ENCODE data around the gene SCARF2. TPM values are rescaled to one million over a fixed set of nuclear protein-coding genes. Genes with fewer than 3 reads are reported as not detected.

The SCARF2 gene
- total RNA-seq, 1 donor from 2014 or later: 8.1 TPM

GRCh38 chr22:20434773-20435172 lies 2.9 kb downstream of the SCARF2 start:
- H3K9me3 Mint-ChIP-seq (ENCODE audit: unreplicated experiment): no peaks in the 10 kb centered on the region
- no peak for DNase-seq (ENCODE audit: low spot score)
- peaks cover 49% of the 10 kb centered on the region for H3K27me3 Mint-ChIP-seq (ENCODE audit: unreplicated experiment)
- peak overlapping the region; percentile 22 for H3K4me3 Mint-ChIP-seq (ENCODE audit: unreplicated experiment)
- no peak for TF ChIP-seq CTCF (IDR thresholded peaks at IDR 0.05; ENCODE audit: unreplicated experiment)
- H3K4me1 Mint-ChIP-seq (ENCODE audit: unreplicated experiment): peaks cover 11% of the 10 kb centered on the region
- peaks cover 7% of the 10 kb centered on the region for H3K36me3 Mint-ChIP-seq (ENCODE audit: low read depth, unreplicated experiment)
- peak overlapping the region; percentile 32 for H3K27ac Mint-ChIP-seq (ENCODE audit: unreplicated experiment)

GRCh38 chr22:20434264-20434751 lies 3.3 kb downstream of the SCARF2 start:
- Mint-ChIP-seq H3K9me3 (ENCODE audit: unreplicated experiment) (no peaks in the 10 kb centered on the region), H3K4me3 (ENCODE audit: unreplicated experiment) (no peak overlapping the region), H3K36me3 (ENCODE audit: low read depth, unreplicated experiment) (peaks cover 7% of the 10 kb centered on the region), H3K4me1 (ENCODE audit: unreplicated experiment) (peaks cover 8% of the 10 kb centered on the region), H3K27me3 (ENCODE audit: unreplicated experiment) (peaks cover 45% of the 10 kb centered on the region), H3K27ac (ENCODE audit: unreplicated experiment) (no peak overlapping the region)
- no peak for DNase-seq (ENCODE audit: low spot score)
- TF ChIP-seq CTCF (IDR thresholded peaks at IDR 0.05; ENCODE audit: unreplicated experiment): no peak

GRCh38 chr22:20433686-20434241 lies 3.9 kb downstream of the SCARF2 start:
- Mint-ChIP-seq H3K27ac (ENCODE audit: unreplicated experiment) (no peak overlapping the region), H3K27me3 (ENCODE audit: unreplicated experiment) (peaks cover 46% of the 10 kb centered on the region), H3K4me3 (ENCODE audit: unreplicated experiment) (no peak overlapping the region), H3K4me1 (ENCODE audit: unreplicated experiment) (peaks cover 8% of the 10 kb centered on the region), H3K36me3 (ENCODE audit: low read depth, unreplicated experiment) (peaks cover 7% of the 10 kb centered on the region), H3K9me3 (ENCODE audit: unreplicated experiment) (no peaks in the 10 kb centered on the region)
- no peak for DNase-seq (ENCODE audit: low spot score)
- no peak for TF ChIP-seq CTCF (IDR thresholded peaks at IDR 0.05; ENCODE audit: unreplicated experiment)

- DNase-seq (ENCODE audit: low spot score): no peak
Observed at GRCh38 chr22:20433191-20433590, 4.4 kb downstream of the SCARF2 start.

More at GRCh38 chr22:20433191-20433590, 4.4 kb downstream of the SCARF2 start:
- Mint-ChIP-seq H3K4me3 (ENCODE audit: unreplicated experiment) (no peak overlapping the region), H3K9me3 (ENCODE audit: unreplicated experiment) (no peaks in the 10 kb centered on the region), H3K27ac (ENCODE audit: unreplicated experiment) (no peak overlapping the region), H3K36me3 (ENCODE audit: low read depth, unreplicated experiment) (peaks cover 7% of the 10 kb centered on the region), H3K4me1 (ENCODE audit: unreplicated experiment) (peaks cover 4% of the 10 kb centered on the region), H3K27me3 (ENCODE audit: unreplicated experiment) (peaks cover 47% of the 10 kb centered on the region)
- no peak for TF ChIP-seq CTCF (IDR thresholded peaks at IDR 0.05; ENCODE audit: unreplicated experiment)
